ENCODE data around the gene FLVCR2.

DNA sequence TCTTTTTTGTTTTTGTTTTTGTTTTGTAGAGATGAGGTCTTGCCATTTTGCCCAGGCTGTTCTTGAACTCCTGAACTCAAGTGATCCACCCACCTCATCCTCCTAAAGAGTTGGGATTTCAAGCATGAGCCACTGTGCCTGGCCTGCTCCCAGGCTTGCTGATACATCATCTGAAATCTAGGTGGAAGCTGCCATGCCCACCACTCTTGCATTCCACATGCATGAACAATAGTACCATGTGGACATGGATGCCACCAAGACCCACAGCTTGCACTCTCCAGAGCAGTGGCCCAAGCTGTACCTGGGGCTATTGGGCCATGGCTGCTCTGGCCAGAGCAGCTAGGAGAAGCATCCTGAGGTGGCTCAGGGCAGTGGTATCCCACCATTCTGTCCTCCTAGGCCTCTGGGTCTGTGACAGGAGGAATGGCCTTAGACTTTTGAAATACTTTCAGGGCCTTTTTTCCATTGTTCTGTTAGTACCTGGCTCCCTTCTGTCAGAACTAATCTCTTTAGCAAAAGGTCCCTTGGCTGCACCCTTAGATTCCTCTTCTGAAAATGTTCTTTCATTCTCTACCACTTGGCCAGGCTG, 13.7 kb downstream of the FLVCR2 start:
- no peak for TF ChIP-seq POLR2AphosphoS5 (IDR thresholded peaks at IDR 0.05; ENCODE audit: low read depth, low read length)
- no peak for TF ChIP-seq FOXP2 (optimal IDR thresholded peaks at IDR 0.05; ENCODE audit: borderline replicate concordance, extremely low read depth, extremely low read length, insufficient read depth)
- no peak for TF ChIP-seq SIN3A (IDR thresholded peaks at IDR 0.05; ENCODE audit: borderline replicate concordance, insufficient read depth, low read length)
- TF ChIP-seq, protein P1, sequence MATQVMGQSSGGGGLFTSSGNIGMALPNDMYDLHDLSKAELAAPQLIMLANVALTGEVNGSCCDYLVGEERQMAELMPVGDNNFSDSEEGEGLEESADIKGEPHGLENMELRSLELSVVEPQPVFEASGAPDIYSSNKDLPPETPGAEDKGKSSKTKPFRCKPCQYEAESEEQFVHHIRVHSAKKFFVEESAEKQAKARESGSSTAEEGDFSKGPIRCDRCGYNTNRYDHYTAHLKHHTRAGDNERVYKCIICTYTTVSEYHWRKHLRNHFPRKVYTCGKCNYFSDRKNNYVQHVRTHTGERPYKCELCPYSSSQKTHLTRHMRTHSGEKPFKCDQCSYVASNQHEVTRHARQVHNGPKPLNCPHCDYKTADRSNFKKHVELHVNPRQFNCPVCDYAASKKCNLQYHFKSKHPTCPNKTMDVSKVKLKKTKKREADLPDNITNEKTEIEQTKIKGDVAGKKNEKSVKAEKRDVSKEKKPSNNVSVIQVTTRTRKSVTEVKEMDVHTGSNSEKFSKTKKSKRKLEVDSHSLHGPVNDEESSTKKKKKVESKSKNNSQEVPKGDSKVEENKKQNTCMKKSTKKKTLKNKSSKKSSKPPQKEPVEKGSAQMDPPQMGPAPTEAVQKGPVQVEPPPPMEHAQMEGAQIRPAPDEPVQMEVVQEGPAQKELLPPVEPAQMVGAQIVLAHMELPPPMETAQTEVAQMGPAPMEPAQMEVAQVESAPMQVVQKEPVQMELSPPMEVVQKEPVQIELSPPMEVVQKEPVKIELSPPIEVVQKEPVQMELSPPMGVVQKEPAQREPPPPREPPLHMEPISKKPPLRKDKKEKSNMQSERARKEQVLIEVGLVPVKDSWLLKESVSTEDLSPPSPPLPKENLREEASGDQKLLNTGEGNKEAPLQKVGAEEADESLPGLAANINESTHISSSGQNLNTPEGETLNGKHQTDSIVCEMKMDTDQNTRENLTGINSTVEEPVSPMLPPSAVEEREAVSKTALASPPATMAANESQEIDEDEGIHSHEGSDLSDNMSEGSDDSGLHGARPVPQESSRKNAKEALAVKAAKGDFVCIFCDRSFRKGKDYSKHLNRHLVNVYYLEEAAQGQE (IDR thresholded peaks at IDR 0.05; ENCODE audit: insufficient read depth in 1 of 2, low read depth in 2 of 2, low read length in 2 of 2), result no peak

Measured in PFSK-1 (cell line).